HG02870 (cell line): ENCODE measurements around the gene IFNAR2.
"Not testable (repeated sequence)": the region's sequence is repeated elsewhere in the genome, so short reads cannot be mapped to it uniquely, and the experiment has no call there.

Experiments used
- ATAC-seq: cut with Tn5 transposase; IDR thresholded peaks from one replicate; pipeline ENCODE4 v1.9.1; 2021; ENCODE audit warnings: mild to moderate bottlenecking, moderate library complexity; ENCODE audit not compliant: unreplicated experiment

IFNAR2 gene

GRCh38 chr21:33241846-33242245 is 12.1 kb downstream of the IFNAR2 start:
- ATAC-seq = no peak

DNA sequence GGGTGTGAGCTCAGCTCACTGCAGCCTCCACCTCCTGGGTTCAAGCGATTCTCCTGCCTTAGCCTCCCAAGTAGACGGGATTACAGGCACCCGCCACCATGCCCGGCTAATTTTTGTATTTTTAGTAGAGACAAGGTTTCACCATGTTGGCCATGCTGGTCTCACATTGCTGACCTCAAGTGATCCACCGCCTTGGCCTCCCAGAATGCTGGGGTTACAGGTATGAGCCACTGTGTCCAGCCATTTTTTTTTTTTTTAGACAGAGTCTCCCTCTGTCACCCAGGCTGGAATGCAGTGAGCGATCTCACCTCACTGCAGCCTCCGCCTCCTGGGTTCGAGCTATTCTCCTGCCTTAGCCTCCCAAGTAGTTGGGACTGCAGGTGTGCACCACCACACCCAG is 13.1 kb downstream of the IFNAR2 start:
- ATAC-seq = not testable (repeated sequence)

GRCh38 chr21:33244082-33244778 is 14.5 kb downstream of the IFNAR2 start:
- no peak for ATAC-seq

DNA sequence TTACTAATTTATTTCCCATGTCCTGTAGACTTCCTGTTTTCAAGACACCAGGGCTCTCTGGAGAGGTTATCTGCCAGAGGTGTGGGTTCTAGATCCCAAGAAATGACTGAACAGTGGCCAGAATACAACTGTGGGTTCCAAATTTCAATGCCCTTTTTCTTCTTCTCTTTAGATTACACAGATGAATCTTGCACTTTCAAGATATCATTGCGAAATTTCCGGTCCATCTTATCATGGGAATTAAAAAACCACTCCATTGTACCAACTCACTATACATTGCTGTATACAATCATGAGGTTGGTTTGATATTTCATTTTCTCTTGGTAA is 15.0 kb downstream of the IFNAR2 start:
- no peak for ATAC-seq

GRCh38 chr21:33245289-33245918 is 15.7 kb downstream of the IFNAR2 start:
- no peak for ATAC-seq

DNA sequence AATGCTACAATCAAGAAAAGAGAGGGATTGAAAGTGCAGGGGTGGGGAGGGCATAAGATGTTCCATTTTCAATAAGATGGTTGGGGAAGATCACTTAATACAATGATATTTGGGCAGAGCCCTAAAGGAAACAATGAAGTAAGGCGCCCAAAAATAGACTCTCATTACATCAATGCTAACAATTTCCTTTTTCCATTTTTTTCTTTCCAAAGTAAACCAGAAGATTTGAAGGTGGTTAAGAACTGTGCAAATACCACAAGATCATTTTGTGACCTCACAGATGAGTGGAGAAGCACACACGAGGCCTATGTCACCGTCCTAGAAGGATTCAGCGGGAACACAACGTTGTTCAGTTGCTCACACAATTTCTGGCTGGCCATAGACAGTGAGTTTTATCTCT is 16.8 kb downstream of the IFNAR2 start:
- no peak for ATAC-seq

DNA sequence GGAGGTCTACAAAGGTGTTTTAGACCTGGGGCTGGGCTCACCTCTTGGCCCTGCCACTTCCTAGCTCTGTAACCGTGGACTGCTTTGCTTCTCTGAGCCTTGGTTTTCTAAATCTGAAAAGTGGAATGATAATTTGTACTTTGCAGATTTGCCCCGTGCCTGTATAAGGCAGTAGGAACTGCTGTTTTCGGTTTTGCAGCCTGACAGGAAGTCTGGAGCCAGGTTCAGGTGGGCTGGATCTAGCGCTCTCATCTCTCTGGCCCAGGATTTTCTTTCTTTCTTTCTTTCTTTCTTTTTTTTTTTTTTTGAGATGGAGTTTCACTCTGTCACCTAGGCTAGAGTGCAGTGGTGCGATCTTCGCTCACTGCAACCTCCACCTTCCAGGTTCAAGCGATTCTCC is 17.2 kb downstream of the IFNAR2 start:
- no peak for ATAC-seq

DNA sequence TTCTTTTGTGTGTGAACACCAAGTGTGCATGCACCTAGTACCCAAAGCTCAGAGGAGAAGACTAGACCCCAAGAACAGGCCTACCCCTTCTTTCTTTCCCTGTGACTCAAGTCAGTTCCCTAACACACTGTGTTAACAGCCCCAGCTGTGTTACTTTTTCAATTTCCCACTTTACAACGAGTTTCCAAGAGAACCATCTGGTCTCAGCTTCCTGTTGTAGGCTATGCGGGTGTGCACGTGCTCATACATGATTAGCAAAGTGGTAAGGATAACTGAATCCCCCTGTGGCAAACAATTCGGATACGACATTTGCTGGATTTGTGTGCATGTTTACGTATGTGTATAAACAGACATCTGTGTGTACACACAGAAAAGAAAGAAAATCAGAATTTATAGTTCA is 17.9 kb downstream of the IFNAR2 start:
- no peak for ATAC-seq

- no peak for ATAC-seq
Measured at GRCh38 chr21:33249331-33250002, 19.7 kb downstream of the IFNAR2 start.

DNA sequence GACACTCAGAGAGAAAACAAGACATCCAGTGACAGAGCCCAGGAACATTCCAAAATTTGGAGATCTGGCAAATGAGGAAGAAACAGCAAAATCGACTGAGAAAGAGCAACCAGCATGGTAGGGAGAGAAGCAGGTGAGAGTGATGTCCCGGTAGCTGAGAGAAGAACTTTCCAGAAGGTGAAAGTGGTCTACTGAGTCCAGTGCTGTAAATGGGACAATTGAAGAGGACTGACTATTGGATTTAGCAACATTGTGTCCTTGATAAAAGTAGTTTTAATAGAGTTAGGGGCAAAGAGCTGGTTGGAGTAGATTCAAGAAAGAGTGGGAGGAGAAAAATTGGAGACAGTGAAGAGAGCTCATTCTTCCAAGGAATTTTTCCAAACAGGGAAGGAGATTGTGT is 21.4 kb downstream of the IFNAR2 start:
- ATAC-seq = no peak

DNA sequence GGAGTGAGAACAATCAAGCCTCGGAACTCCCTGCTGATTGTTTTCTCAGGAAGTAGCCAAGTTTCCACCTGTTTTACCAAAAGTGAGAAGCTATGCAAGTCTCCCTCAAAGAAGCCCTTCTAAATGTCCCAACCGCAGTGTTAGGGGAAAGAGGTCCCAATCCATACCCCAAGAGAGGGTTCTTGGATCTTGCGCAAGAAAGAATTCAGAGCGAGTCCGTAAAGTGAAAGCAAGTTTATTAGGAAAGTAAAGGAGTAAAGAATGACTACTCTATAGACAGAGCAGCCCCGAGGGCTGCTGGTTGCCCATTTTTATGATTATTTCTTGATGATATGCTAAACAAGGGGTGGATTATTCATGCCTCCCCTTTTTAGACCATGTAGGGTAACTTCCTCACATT is 23.6 kb downstream of the IFNAR2 start:
- ATAC-seq = not testable (repeated sequence)

DNA sequence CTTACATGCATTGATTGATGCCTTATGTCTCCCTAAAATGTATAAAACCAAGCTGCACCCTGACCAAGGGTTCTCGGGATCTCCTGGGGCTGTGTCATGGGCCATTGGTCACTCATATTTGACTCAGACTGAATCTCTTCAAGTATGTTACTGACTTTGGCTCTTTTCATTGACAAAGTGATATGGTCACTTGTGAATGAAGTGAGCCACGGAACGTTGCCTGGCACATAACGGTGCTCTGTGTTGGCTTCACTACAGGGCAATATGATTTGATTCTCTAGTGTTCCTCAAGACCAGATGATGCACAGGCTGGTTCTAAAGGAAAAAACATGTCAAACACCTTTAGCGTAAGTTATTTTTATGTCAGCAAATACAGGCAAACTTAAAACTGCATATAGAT is 25.0 kb downstream of the IFNAR2 start:
- no peak for ATAC-seq

DNA sequence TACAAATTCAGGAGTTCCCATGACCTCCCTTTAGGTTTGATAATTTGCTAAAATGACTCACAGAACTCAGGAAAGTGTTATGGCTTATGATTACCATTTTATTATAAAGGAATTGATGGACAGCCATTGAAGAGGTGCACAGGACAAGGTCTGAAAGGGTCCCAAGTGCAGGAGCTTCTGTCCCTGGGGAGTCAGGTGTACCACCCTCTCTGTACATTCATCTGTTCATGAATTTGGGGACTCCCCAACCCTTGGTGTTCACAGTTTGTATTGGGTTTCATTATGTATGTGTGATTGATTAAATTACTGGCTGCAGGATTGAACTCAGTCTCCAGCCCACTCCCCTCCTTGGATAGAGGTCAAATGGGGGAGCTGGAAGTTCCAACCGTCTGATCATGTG is 25.7 kb downstream of the IFNAR2 start:
- ATAC-seq = no peak

- ATAC-seq = no peak
Measured at GRCh38 chr21:33256019-33256418, 26.3 kb downstream of the IFNAR2 start.

GRCh38 chr21:33257094-33257803 is 27.5 kb downstream of the IFNAR2 start:
- no peak for ATAC-seq

DNA sequence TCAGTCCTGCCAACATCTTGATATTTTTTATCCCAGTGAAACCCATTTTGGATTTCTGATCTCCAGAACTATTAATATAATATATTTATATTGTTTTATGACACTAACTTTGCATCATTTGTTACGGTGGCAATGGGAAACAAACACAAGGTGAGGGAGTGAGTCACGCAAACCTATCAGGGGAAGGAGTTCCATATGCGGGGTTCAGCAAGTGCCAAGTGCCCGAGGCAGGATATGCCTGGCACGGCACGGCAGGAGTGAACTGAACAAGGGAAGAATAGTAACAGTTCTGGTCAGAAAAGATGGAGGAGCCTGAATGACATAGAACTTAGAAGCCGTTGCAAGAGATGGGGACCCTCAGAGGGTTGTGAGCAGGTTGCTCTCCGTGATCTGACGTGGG is 28.7 kb downstream of the IFNAR2 start:
- no peak for ATAC-seq

- ATAC-seq = no peak
Measured at GRCh38 chr21:33259428-33259827, 29.7 kb downstream of the IFNAR2 start.

- no peak for ATAC-seq
Measured at GRCh38 chr21:33259995-33260394, 30.3 kb downstream of the IFNAR2 start.

GRCh38 chr21:33261635-33262034 is 31.9 kb downstream of the IFNAR2 start:
- no peak for ATAC-seq

- no peak for ATAC-seq
Measured at GRCh38 chr21:33262921-33263320, 33.2 kb downstream of the IFNAR2 start.

DNA sequence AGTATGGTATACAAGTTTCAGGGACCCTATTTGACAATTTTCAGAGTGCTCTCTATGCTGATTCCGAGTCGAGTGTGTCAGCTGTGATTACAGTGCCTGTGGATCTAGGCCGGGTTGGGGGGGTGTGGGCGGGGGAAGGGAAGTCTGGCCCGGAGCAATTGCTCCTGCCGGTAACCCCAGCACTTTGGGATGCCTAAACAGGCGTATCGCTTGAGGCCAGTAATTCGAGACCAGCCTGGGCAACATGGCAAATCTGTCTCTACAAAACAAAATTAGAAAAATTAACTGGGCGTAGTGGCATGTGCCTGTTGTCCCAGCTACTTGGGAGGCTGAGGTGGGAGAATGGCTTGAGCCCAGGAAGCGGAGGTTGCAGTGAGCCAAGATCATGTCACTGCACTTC is 34.8 kb downstream of the IFNAR2 start:
- no peak for ATAC-seq

DNA sequence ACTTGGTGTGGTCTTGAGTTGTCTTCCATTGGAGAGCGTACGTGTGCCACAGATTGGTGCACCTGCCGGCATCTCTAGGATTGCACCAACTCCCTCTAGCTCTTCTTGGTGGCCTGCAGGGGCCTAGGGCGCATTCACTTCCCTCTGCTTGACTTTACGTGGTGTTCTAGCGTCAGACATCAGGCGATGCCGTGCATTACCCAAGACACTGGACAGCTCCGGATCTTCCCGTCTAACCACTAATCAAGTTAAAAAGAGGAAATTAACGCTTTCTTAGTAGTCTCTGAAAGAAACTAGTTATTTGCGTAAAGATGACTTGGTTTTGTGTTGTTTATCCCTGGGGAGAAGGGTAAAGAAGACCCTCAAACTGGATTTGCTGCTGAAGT is 35.9 kb downstream of the IFNAR2 start:
- peak; percentile 19 for ATAC-seq
